Activated CD4-positive, alpha-beta T cell treated with anti-CD3 and anti-CD28 coated beads, Interleukin-2, Interleukin-6, amounts not matched to agents 100 ng/mL and 50 ng/mL, durations not matched to agents 16 hours and 8 hours (primary cell): ENCODE measurements around the gene MB.
A peak's percentile ranks its signal among the peaks of the same experiment; 100 is the strongest.

ENCODE experiments used
- DNase-seq: peaks from one replicate; pipeline ENCODE4 v3.0.0-alpha.2; 2020

Gene MB

GRCh38 chr22:35568751-35569739, 48.1 kb downstream of the MB start:
- DNase-seq: no peak

- no peak for DNase-seq
These were observed 49.6 kb downstream of the MB start for GRCh38 chr22:35567351-35568141.

GRCh38 chr22:35564975-35565867, 51.9 kb downstream of the MB start:
- DNase-seq: no peak

- no peak for DNase-seq
These were observed 53.9 kb downstream of the MB start for GRCh38 chr22:35563211-35563610.

GRCh38 chr22:35561796-35562526, 55.2 kb downstream of the MB start:
- peak; percentile 14 for DNase-seq

- DNase-seq: no peak
These were observed 56.3 kb downstream of the MB start for GRCh38 chr22:35560824-35561223.

- no peak for DNase-seq
These were observed 56.8 kb downstream of the MB start for GRCh38 chr22:35560366-35560765.

GRCh38 chr22:35559354-35560005, 57.6 kb downstream of the MB start:
- DNase-seq: no peak

GRCh38 chr22:35558719-35559118, 58.4 kb downstream of the MB start:
- DNase-seq: no peak

GRCh38 chr22:35558031-35558430, 59.1 kb downstream of the MB start:
- no peak for DNase-seq
